Posterior cingulate gyrus (tissue), 11 donors: ENCODE results near the gene HOXC12.

ENCODE experiments used
- DNase-seq, 10 donors: peaks; one replicate each; pipeline versions ENCODE4 v3.0.0 to v3.0.0-alpha.2; 2020 to 2021; ENCODE audit warnings: mixed read lengths in 3 of 10
- intact Hi-C: fragments of 100-400 bp; cut with DNase I; formaldehyde crosslinking; loops from one replicate; pipeline ENCODE4 v1.15.1; 2023

The HOXC12 gene

GRCh38 chr12:53981634-53982565 is 27.2 kb downstream of the HOXC12 start:
- peak in 1 of 10 donors; percentile 26 for DNase-seq

DNA sequence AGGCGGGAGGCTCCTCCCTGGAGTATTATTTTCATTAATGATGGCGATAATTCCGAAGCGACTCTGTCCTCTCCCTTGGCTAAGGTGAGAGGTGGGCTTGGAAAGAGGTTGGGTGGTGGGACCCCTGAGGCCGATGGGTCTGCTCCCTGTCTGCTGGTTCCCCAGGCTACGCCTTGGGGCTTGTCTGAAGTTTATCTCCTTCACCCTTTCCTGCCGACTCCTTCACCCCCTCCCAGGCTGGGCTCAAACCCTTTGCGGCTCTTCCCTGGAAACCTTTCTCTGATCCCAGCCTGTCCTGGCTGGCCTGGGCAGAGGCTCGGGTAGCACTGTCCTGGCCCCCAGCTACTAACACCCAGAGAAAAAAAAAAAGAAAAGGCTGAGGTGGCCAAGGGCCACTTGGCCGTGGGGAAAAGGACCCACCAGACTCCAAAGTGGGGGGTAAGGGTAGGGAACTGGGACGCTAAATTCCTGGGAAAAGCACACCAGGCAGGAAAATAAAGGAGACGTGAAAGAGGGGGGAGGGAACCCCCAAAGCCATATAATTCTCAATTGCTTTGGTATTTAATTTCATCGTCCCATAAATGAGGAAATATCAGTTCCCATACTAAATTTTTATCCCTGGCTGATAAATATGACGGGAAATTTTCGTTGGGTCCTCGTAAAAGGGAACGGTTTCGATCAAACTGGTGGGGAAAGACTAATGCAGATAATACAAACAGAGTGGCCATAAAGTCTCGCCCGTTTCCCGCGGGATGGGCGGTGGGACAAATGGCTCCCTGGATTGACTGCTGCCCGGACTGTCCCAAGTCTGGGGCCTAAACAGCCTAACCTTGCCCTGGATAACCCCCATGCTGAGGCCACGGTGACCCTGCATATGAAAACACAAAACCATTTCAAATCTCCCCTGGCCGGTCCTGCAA is 28.2 kb downstream of the HOXC12 start:
- DNase-seq, result peak in 1 of 10 donors; percentile 49
- intact Hi-C loops, result no loop called here

More at GRCh38 chr12:53981634-53982565, 27.2 kb downstream of the HOXC12 start:
- intact Hi-C loops, result no loop called here

GRCh38 chr12:53983568-53983949 is 28.9 kb downstream of the HOXC12 start:
- no peak for DNase-seq
- intact Hi-C loops, result no loop called here

- DNase-seq, result peak in 3 of 10 donors; percentile 21 to 61 (median 47)
- intact Hi-C loops, result no loop called here
These were observed 29.4 kb downstream of the HOXC12 start for GRCh38 chr12:53983950-53984572.

- DNase-seq, result peak in 6 of 10 donors; percentile 29 to 91 (median 58)
- intact Hi-C loops, result loop anchor here (5.0 kb wide), 1 partner anchor 218 kb away; no protein-coding TSS in a partner anchor
These were observed 30.4 kb downstream of the HOXC12 start, which contains the start of gene HOXC10 for GRCh38 chr12:53984901-53985691. Gene HOXC10, plus strand, starts transcription at chr12:53985146. Its CDS starts 114 bp downstream, at chr12:53985260.

DNA sequence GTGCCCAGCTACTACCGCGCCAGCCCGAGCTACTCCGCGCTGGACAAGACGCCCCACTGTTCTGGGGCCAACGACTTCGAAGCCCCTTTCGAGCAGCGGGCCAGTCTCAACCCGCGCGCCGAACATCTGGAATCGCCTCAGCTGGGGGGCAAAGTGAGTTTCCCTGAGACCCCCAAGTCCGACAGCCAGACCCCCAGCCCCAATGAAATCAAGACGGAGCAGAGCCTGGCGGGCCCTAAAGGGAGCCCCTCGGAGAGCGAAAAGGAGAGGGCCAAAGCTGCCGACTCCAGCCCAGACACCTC is 30.9 kb downstream of the HOXC12 start:
- peak in 1 of 10 donors; percentile 60 for DNase-seq
- intact Hi-C loops, result loop anchor here (5.0 kb wide), 1 partner anchor 218 kb away; no protein-coding TSS in a partner anchor

- intact Hi-C loops, result loop anchor here (5.0 kb wide), 1 partner anchor 219 kb away; no protein-coding TSS in a partner anchor
- peak in 2 of 10 donors; percentile 7 to 55 for DNase-seq
These were observed 31.4 kb downstream of the HOXC12 start for GRCh38 chr12:53985994-53986685.

GRCh38 chr12:53986686-53987483 is 32.2 kb downstream of the HOXC12 start:
- DNase-seq, result peak in 2 of 10 donors; percentile 17 to 31
- intact Hi-C loops, result loop anchor here (5.0 kb wide), 1 partner anchor 220 kb away; no protein-coding TSS in a partner anchor

- no peak for DNase-seq
These were observed 33.1 kb downstream of the HOXC12 start for GRCh38 chr12:53987787-53988230.

DNA sequence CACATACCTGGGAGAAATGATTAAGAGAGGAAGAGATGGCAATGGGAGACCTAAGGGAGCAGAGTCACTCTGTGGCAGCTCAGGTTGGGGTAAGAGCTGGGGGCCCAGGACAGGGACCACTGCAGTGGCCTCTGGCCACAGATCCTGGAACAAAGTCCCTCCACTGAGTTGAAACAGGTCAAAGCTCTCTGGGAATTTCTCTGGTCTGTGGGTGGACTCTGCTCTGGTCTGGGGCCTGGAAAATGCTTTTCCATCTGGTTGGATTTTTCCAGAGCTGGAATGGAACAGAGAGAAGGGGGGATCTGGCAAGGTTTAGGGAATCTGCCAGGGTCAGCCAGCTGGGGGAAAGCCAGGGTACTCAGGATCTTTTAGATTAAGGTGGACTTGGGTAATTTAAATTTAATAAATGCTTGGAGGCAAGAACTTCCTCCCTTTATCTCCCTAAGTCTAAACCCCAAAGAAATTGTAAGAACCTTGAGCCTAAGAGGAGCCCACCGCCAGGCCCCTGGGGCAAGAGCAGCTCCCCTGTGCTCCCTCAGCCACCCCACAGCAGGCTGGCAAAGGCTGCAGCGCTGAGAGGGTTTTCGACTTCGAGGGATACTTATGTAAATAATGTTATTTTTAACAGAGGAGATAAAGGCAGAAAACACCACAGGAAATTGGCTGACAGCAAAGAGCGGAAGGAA is 34.0 kb downstream of the HOXC12 start:
- intact Hi-C loops, result loop anchor here (5.0 kb wide), 1 partner anchor 221 kb away; no protein-coding TSS in a partner anchor
- DNase-seq, result peak in 1 of 10 donors; percentile 49

More at GRCh38 chr12:53987787-53988230, 33.1 kb downstream of the HOXC12 start:
- intact Hi-C loops, result loop anchor here (5.0 kb wide), 1 partner anchor 221 kb away; no protein-coding TSS in a partner anchor

DNA sequence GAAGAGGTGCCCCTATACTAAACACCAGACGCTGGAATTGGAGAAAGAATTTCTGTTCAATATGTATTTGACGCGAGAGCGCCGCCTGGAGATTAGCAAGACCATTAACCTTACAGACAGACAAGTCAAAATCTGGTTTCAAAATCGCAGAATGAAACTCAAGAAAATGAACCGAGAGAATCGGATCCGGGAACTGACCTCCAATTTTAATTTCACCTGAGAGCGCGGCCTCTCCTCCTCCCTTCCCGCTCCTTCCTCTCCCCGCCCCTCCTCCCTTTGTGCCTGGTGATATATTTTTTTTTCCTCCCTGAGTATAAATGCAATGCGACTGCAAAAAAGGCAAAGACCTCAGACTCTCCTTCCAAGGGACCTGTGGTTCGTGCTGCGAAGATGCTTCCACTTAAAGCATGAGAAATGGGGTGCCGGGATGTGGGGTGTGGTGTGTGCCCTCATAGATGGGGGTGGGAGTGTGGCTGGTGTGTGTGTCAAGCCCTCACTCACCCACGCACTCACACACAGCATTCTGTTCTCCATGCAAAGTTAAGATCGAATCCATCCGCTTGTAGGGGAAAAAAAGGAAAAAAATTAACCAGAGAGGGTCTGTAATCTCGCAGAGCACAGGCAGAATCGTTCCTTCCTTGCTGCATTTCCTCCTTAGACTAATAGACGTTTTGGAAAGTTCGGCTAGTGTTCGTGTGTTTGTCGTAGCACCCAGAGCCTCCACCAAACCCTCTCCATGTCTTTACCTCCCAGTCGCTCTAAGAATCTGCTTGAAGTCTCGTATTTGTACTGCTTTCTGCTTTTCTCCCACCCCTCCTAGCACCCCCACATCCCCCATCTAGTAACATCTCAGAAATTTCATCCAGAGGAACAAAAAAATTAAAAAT is 34.8 kb downstream of the HOXC12 start:
- DNase-seq, result peak in 2 of 10 donors; percentile 21 to 81

GRCh38 chr12:53990311-53991076 is 35.8 kb downstream of the HOXC12 start:
- intact Hi-C loops, result no loop called here
- DNase-seq, result no peak

More for the DNA sequence above, 34.8 kb downstream of the HOXC12 start:
- intact Hi-C loops, result loop anchor here (5.0 kb wide), 1 partner anchor 222 kb away; no protein-coding TSS in a partner anchor

DNA sequence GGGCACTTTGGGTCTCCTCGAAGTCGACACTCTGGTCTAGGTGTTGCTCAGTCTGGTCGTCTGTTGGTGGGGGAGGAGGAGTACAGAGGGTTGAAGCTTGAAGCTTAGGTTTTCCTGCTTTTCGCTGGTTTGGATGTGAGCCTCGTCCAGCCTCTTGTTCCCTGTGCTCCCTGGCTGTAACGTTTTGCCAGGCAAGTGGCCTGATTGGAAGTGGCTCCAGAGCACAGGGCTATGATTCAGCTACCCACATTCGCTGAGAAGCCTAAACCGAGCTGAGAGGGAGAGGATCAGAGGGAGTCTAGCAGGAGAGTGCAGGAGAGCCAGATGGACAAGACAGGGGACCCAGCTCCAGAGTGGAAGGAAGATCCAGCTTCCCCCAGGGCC is 36.4 kb downstream of the HOXC12 start:
- intact Hi-C loops, result no loop called here
- no peak for DNase-seq

DNA sequence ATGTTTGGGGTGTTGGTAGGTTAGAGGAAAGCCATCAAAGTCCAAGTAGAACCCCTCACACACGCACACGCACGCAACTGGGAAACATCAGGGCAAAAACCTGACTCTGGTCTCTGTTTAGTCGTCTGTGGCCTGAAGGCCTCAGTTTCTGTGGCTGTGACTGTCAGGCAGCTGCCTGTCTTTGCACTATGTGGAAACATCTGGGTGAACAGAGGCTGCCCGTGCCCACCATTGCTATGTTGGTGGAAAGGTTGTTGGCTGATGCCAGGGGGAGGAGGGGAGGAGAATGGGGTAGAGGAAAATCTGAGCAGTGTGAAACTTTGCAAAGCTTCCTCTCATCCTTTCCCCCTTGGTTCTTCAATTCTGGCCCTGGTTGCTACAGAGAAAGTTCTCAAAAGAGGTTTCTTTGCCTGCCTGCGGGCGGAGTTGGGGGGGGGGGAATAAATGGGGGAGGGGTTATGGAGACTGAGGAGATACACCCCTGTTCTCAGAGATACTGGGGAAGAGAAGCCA is 37.7 kb downstream of the HOXC12 start:
- intact Hi-C loops, result no loop called here
- DNase-seq, result no peak
